H9 (cell line): ENCODE results near the gene EPB41L5. TPM values are rescaled to one million over a fixed set of nuclear protein-coding genes. Genes with fewer than 3 reads are reported as not detected.

ENCODE experiments used
- DNase-seq: peaks from one replicate; pipeline ENCODE4 v3.0.0-alpha.2; 2017
- H2AFZ ChIP-seq: one replicate; pipeline ENCODE4 v1.6.1; 2013; ENCODE audit warnings: mild to moderate bottlenecking, low read length, control low read depth, moderate library complexity
- H2AK5ac ChIP-seq: 2 replicates; pipeline ENCODE4 v1.6.1; 2013; ENCODE audit warnings: low read length, control low read depth, mixed read lengths; ENCODE audit not compliant: insufficient read length
- H2BK120ac ChIP-seq: one replicate; pipeline ENCODE4 v1.6.1; 2013; ENCODE audit warnings: low read depth, mild to moderate bottlenecking, low read length, control low read depth, inconsistent platforms; ENCODE audit not compliant: poor library complexity, severe bottlenecking
- H2BK12ac ChIP-seq: 2 replicates; pipeline ENCODE4 v1.6.1; 2013; ENCODE audit warnings: low read length, control low read depth, mixed read lengths, low read depth; ENCODE audit not compliant: insufficient read length
- H2BK15ac ChIP-seq: 2 replicates; pipeline ENCODE4 v1.6.1; 2013; ENCODE audit warnings: low read depth, low read length, control low read depth
- H2BK20ac ChIP-seq: one replicate; pipeline ENCODE4 v1.6.1; 2013; ENCODE audit warnings: low read depth, mild to moderate bottlenecking, low read length, control low read depth, inconsistent platforms; ENCODE audit not compliant: poor library complexity, severe bottlenecking
- H2BK5ac ChIP-seq: 2 replicates; pipeline ENCODE4 v1.6.1; 2013; ENCODE audit warnings: low read length, control low read depth, mixed read lengths; ENCODE audit not compliant: insufficient read length
- H3K14ac ChIP-seq: 2 replicates; pipeline ENCODE4 v1.6.1; 2013; ENCODE audit warnings: low read length, control low read depth; ENCODE audit not compliant: insufficient read depth
- H3K18ac ChIP-seq: 2 replicates; pipeline ENCODE4 v1.6.1; 2013; ENCODE audit warnings: low read depth, mild to moderate bottlenecking, mixed read lengths, low read length, control low read depth; ENCODE audit not compliant: insufficient read length
- H3K23ac ChIP-seq: 2 replicates; pipeline ENCODE4 v1.6.1; 2013; ENCODE audit warnings: low read length, control low read depth, mixed read lengths, low read depth; ENCODE audit not compliant: insufficient read length
- H3K23me2 ChIP-seq: 2 replicates; pipeline ENCODE4 v1.6.1; 2013; ENCODE audit warnings: low read depth, mild to moderate bottlenecking, mixed read lengths, low read length, control low read depth; ENCODE audit not compliant: insufficient read length, poor library complexity, severe bottlenecking
- H3K27ac ChIP-seq: 2 replicates; pipeline ENCODE4 v1.5.1; 2013; ENCODE audit warnings: low read length, control low read depth, mixed read lengths, low read depth; ENCODE audit not compliant: insufficient read length
- H3K27me3 ChIP-seq: 2 replicates; pipeline ENCODE4 v1.6.1; 2013; ENCODE audit warnings: low read length, control low read depth, inconsistent platforms; ENCODE audit not compliant: insufficient read depth
- H3K4ac ChIP-seq: 2 replicates; pipeline ENCODE4 v1.6.1; 2013; ENCODE audit warnings: low read depth, mild to moderate bottlenecking, control low read depth, inconsistent platforms, low read length, moderate library complexity
- H3K4me1 ChIP-seq: 2 replicates; pipeline ENCODE4 v1.6.1; 2013; ENCODE audit warnings: low read length, control low read depth, inconsistent platforms; ENCODE audit not compliant: insufficient read depth
- H3K4me2 ChIP-seq: 2 replicates; pipeline ENCODE4 v1.6.1; 2013; ENCODE audit warnings: low read length, control low read depth, mixed read lengths; ENCODE audit not compliant: insufficient read length, insufficient read depth
- H3K56ac ChIP-seq: 2 replicates; pipeline ENCODE4 v1.6.1; 2013; ENCODE audit warnings: low read depth, mild to moderate bottlenecking, mixed read lengths, low read length, control low read depth; ENCODE audit not compliant: insufficient read length
- H3K79me1 ChIP-seq: 2 replicates; pipeline ENCODE4 v1.6.1; 2013; ENCODE audit warnings: low read depth, mild to moderate bottlenecking, moderate library complexity, low read length, control low read depth, inconsistent platforms; ENCODE audit not compliant: insufficient read depth, poor library complexity, severe bottlenecking
- H3K79me2 ChIP-seq: 2 replicates; pipeline ENCODE4 v1.6.1; 2013; ENCODE audit warnings: low read length, control low read depth, inconsistent platforms; ENCODE audit not compliant: insufficient read depth
- H3K9ac ChIP-seq: 2 replicates; pipeline ENCODE4 v1.6.1; 2013; ENCODE audit warnings: low read length, control low read depth, mixed read lengths; ENCODE audit not compliant: insufficient read length; ENCODE audit errors: extremely low read depth
- H3K9me3 ChIP-seq: one replicate; pipeline ENCODE4 v1.6.1; 2013; ENCODE audit warnings: low read depth, low read length, inconsistent platforms; ENCODE audit not compliant: control insufficient read depth
- H3T11ph ChIP-seq: one replicate; pipeline ENCODE4 v1.6.1; 2013; ENCODE audit warnings: mild to moderate bottlenecking, low read length, control low read depth, inconsistent platforms
- H4K20me1 ChIP-seq: one replicate; pipeline ENCODE4 v1.6.1; 2013; ENCODE audit not compliant: control insufficient read depth, insufficient read length, insufficient read depth
- H4K5ac ChIP-seq: 2 replicates; pipeline ENCODE4 v1.6.1; 2013; ENCODE audit warnings: low read depth, mild to moderate bottlenecking, mixed read lengths, low read length, control low read depth; ENCODE audit not compliant: insufficient read length
- H4K8ac ChIP-seq: replicated peaks from 2 replicates; pipeline ENCODE4 v1.6.1; 2013; ENCODE audit warnings: low read length, control low read depth, mixed read lengths, low read depth; ENCODE audit not compliant: insufficient read length
- H4K91ac ChIP-seq: 2 replicates; pipeline ENCODE4 v1.6.1; 2013; ENCODE audit warnings: low read depth, mild to moderate bottlenecking, moderate library complexity, mixed read lengths, low read length, control low read depth; ENCODE audit not compliant: insufficient read length
- H3K27ac Mint-ChIP-seq, 3 experiments: 2 replicates in 2 of 3; 3 replicates in 1 of 3; pipeline ENCODE4 v1.8.0; 2020 to 2021; ENCODE audit warnings: mixed read lengths in 3 of 3, mild to moderate bottlenecking in 1 of 3, moderate library complexity in 1 of 3
- H3K27me3 Mint-ChIP-seq: 2 replicates; pipeline ENCODE4 v1.8.0; 2021; ENCODE audit warnings: low read depth, mild to moderate bottlenecking, moderate library complexity, mixed read lengths
- H3K36me3 Mint-ChIP-seq, 3 experiments: 2 replicates in 2 of 3; 3 replicates in 1 of 3; pipeline ENCODE4 v1.8.0; 2020 to 2021; ENCODE audit warnings: low read depth in 3 of 3, mixed read lengths in 3 of 3; ENCODE audit not compliant: insufficient read depth in 1 of 3
- H3K4me1 Mint-ChIP-seq, 2 experiments: 2 replicates each; pipeline ENCODE4 v1.8.0; 2020; ENCODE audit warnings: mixed read lengths in 2 of 2
- H3K4me3 Mint-ChIP-seq, 2 experiments: 2 replicates in 1 of 2; 3 replicates in 1 of 2; pipeline ENCODE4 v1.8.0; 2020 to 2021; ENCODE audit warnings: mild to moderate bottlenecking in 2 of 2, mixed read lengths in 2 of 2, moderate library complexity in 1 of 2
- H3K9me3 Mint-ChIP-seq, 2 experiments: 2 replicates in 1 of 2; 3 replicates in 1 of 2; pipeline ENCODE4 v1.8.0; 2020; ENCODE audit warnings: mild to moderate bottlenecking in 2 of 2, mixed read lengths in 2 of 2, moderate library complexity in 1 of 2
- WGBS: extraction: QIAGEN DNeasy Blood & Tissue Kit; methylation state at CpG from one replicate; pipeline ENCODE4 v1.1.7; 2013; ENCODE audit warnings: missing lambda C conversion rate, low lambda C conversion rate, mixed read lengths; ENCODE audit not compliant: insufficient read length; ENCODE audit errors: extremely low coverage; 5-methylcytosine and 5-hydroxymethylcytosine counted together
- total RNA-seq: library from RNA; stranded (reverse); gene quantifications from 2 replicates; pipeline ENCODE4 v1.2.1, GENCODE V29; 2021
- TF ChIP-seq, protein P1 (sequence below): fragments of 200-600 bp; sonication (generic); conservative IDR thresholded peaks from 3 replicates; pipeline ENCODE4 v1.8.0; 2021; ENCODE audit warnings: antibody characterized with exemption, mild to moderate bottlenecking

Gene EPB41L5
- total RNA-seq, 1 experiment from 2014 or later, result 40.4 TPM

DNA sequence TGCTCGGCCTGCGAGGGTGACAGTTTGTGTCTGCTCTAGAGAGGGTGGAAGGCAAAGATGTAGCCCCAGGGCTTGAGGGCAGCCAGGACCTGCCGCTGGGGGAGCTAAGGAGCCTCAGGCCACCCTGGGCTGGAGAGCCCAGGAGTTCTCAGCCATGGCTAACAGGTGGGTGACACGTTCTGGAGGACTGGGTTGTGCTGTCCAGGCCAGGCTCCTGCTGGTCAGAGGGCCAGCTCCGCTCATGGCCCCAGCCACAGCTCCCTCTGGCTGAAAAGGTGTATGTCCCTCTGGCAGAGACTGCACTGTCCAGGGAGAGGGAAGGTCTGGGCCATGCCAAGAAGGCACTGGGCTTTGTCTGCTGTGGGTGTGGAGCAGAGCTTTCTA lies 191.1 kb downstream of the EPB41L5 start:
- Mint-ChIP-seq H3K4me3 (no peak overlapping the region), H3K27ac (no peak overlapping the region), H3K36me3 (peaks cover 0 to under 1% (median 0%) of the 10 kb centered on the region in 3 experiments; a peak in 2 of 7 replicates), H3K27me3 (no peaks in the 10 kb centered on the region), H3K4me1 (peaks cover 4 to 8% of the 10 kb centered on the region in 2 experiments; a peak in 3 of 4 replicates), H3K9me3 (peaks cover 0 to under 1% of the 10 kb centered on the region in 2 experiments; a peak in 3 of 5 replicates)
- Histone ChIP-seq H3T11ph (no peak overlapping the region), H3K14ac (no peak overlapping the region; the same call in 1 of the 2 replicates), H4K91ac (no peak overlapping the region), H4K5ac (no peak overlapping the region), H3K4me1 (peaks cover 3% of the 10 kb centered on the region; the same call in 1 of the 2 replicates), H3K79me1 (no peaks in the 10 kb centered on the region), H4K20me1 (no peaks in the 10 kb centered on the region), H3K4ac (no peak overlapping the region), H2BK12ac (no peak overlapping the region), H2AK5ac (no peak overlapping the region), H4K8ac (no peak overlapping the region), H3K79me2 (no peaks in the 10 kb centered on the region), H3K23ac (no peak overlapping the region), H2BK5ac (no peak overlapping the region), H3K27me3 (no peaks in the 10 kb centered on the region), H3K9ac (no peak overlapping the region), H3K4me2 (no peak overlapping the region), H2AFZ (no peak overlapping the region), H3K9me3 (no peaks in the 10 kb centered on the region), H3K18ac (no peak overlapping the region), H2BK15ac (no peak overlapping the region), H2BK120ac (no peak overlapping the region), H3K56ac (no peak overlapping the region), H2BK20ac (no peak overlapping the region), H3K27ac (no peak overlapping the region), H3K23me2 (no peaks in the 10 kb centered on the region)
- DNase-seq, result peak; percentile 39
- no CpG with 5 or more reads among the region's 5 CpGs for WGBS
- TF ChIP-seq, protein P1, sequence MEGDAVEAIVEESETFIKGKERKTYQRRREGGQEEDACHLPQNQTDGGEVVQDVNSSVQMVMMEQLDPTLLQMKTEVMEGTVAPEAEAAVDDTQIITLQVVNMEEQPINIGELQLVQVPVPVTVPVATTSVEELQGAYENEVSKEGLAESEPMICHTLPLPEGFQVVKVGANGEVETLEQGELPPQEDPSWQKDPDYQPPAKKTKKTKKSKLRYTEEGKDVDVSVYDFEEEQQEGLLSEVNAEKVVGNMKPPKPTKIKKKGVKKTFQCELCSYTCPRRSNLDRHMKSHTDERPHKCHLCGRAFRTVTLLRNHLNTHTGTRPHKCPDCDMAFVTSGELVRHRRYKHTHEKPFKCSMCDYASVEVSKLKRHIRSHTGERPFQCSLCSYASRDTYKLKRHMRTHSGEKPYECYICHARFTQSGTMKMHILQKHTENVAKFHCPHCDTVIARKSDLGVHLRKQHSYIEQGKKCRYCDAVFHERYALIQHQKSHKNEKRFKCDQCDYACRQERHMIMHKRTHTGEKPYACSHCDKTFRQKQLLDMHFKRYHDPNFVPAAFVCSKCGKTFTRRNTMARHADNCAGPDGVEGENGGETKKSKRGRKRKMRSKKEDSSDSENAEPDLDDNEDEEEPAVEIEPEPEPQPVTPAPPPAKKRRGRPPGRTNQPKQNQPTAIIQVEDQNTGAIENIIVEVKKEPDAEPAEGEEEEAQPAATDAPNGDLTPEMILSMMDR, result peak; percentile 41; the same call in 2 of the 3 replicates
